ENCODE results near the gene KREMEN2. TPM values are rescaled to one million over a fixed set of nuclear protein-coding genes. Genes with fewer than 3 reads are reported as not detected.

The KREMEN2 gene
- total RNA-seq, 1 donor from 2014 or later: not detected

DNA sequence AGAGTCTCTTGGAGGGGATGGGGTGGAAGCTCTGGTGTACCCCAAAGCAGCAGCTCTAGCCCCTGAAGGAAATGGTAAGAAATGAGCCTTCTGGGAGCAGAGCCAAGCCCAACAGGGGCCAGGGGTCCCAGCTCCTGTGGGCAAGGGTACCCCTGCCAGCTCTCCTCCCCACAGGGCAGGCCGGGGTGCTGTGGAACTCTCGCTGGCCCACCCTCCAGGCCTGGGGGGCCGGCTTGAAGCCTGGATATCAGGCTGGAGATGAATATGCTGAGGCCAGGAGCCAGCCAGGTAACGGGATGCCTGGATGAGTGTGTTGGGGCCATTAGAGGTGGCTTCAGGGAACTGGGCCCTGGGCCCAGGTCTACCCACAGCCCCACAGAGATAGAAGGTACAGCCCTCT lies 36.5 kb downstream of the KREMEN2 start:
- intact Hi-C loops (cut with micrococcal nuclease): no loop called here

DNA sequence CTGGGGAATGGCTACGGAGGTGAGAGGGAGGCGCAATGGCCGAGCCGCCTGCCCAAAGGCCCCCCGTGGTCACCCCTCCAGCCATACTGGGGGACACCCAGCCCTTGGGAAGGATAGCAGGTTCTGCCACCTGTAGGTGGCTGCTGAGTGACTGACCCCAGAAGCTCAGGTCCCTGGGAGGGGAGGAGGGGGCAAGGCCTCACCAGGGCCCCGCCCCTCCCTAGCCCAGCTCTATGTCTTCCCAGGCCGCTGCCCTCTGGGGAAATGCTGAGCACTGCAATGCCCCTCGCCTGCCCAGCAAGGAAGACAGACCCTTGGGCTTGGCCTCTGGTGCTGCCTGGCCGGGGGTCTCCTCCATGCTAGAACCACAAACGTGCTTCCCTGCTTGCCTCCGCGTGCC lies 37.2 kb downstream of the KREMEN2 start:
- intact Hi-C loops (cut with micrococcal nuclease): no loop called here

DNA sequence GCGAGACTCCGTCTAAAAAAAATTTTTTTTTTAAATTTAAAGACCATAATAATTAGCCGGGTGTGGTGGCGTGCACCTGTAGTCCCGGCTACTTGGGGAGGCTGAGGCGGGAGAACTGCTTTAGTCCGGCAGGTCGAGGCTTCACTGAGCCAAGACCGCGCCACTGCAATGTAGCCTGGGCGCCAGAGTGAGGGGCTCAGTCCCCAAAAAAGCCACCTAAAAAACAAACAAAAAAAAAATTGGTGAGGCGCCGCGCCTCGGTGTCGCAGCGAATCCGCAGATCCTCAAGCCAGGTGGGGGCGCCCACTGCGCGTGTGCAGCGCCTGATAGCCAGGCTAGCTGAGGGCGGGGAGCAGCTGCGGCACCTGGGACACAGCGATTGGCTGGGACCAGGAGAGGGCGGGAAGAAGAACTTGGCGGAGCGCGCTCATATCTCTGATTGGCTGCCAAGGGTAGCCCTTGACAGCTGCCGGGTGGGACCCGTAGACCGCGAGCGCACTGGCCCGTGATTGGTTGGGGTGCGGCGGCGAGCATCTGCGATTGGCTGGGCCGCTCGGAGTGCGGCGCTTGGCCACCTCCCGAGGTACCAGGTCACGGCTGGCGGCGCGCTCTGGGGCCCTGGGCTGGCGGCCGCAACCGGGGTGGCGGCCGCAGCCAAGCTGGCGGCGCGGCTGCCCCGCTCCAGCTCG lies 39.7 kb downstream of the KREMEN2 start:
- intact Hi-C loops (cut with micrococcal nuclease): loop anchor here (1.0 to 2.0 kb wide), 10 partner anchors 17 to 500 kb away; partner anchors contain the start of genes THOC6 and TNFRSF12A

DNA sequence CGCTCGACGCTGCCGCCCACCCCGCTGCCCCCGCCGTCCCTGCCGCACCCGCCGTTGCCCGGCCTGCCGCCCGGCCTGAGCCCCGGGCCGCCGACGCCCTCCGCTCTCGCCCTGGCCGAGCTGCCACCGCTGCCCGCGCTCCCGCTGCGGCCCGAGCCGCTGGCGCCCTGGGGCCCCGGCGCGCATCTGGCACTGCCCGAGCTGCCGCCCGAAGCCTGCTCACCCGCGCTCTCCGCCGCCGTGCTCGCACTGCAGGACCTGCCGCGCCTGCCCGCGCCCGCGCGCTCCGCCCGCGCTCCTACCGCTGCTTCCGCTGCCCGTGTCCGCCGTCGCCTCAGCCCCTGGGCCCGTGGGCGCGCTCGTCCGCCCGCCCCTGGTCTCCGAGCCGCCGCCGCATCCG lies 40.2 kb downstream of the KREMEN2 start:
- intact Hi-C loops (cut with micrococcal nuclease): loop anchor here (1.0 kb wide), 4 partner anchors 34 to 499 kb away; no protein-coding TSS in a partner anchor

DNA sequence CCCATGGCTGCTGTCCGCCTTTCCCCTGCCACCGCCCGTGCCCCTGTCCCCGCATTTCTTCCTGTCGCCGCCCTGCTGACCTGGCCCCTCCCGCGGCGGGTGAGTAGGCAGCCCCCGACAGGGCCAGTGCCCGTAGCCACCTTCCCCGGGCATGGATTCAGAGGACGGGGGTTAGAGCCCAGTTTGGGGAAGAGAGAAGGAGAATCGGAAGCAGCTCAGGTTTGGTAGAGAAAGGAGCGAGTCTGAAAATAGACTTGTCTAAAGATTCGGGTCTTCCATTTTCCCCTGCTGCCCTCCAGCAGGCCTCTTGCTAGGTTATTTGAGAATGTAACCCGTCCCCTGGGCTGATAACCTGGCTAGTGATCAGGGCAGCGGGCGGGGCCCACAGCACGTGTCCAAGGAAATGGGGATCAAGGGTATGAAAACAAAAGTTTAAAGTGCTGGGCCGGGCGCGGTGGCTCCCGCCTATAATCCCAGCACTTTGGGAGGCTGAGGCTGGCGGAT lies 40.8 kb downstream of the KREMEN2 start:
- intact Hi-C loops (cut with micrococcal nuclease): loop anchor here (1.0 kb wide), 4 partner anchors 35 to 498 kb away; no protein-coding TSS in a partner anchor

DNA sequence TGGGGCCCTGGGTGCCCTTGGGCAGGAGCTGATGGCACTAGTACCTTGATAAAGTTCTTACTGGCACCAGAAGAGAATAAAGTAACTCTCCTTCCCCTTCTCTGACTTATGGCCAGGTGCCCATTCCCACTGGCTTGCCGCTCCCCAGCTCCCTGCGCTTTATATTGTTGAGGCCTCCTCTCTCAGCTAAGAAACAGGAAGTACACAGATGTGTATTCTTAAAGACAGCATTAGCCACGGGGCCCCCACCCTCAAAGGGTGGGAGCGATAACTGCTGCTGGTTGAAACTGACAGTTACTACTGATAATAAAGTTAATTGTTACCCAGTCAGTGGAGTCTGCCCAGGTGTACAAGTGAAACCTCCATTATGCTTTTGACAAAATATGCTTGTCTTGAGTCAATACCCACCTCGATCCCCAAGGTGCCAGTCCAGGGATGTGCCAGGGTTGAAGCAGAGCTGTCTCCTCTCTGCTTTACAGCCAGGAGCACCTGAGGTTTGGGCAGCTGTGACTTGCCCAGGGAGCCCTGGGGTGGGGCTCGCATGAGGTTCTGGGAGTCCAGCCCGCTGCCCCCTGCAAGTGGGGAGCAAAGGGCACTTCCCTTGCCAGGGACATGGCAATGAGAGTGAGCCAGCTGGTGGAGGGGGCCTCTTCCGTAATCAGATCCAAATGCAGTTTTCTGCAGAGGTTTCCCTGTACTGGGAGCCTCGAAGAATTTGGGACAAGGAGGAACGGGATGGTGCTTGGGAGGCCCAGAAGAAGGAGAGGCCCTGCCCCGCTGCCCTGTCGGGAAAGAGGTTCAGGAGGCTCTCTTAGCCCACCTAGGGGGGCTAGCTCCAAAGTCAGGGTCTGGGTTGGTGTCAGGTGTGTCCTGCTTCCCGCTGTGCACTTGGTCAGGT lies 43.2 kb downstream of the KREMEN2 start:
- intact Hi-C loops (cut with micrococcal nuclease): no loop called here

DNA sequence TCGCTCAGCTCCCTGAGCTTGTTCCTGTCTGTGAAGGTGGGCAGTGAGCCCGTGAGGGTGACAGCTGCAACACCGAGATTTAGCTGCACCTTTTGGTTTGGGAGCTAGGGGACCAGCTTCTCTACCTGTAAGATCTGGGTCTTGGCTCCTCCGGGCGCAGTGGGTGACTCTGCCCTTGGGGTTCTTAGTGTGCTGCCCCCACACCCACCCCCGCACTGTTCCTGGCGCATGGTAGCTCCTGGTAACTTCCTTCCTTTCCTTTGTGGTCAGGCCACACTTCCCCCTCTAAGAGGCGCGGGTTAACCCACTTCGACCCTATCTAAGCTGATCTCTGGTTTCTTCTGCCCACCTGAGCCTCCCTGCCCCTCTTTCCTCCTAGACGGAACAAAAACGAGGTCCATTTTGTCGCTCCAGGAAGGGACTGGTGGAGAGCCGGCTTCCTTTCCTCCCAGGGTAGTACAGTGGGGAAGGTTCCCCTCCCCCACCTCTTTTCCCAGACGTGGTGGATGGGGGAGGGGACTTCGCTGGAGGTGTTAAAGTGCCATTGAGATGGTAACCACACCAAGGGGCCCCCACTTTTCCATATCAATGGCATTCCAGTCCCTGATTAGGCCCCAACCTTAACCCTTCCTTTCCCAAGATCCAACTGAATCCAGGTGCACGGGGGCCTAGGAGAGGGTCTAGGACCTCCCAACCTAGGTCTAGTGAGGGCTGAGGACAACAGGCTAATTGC lies 44.0 kb downstream of the KREMEN2 start:
- intact Hi-C loops (cut with micrococcal nuclease): no loop called here

DNA sequence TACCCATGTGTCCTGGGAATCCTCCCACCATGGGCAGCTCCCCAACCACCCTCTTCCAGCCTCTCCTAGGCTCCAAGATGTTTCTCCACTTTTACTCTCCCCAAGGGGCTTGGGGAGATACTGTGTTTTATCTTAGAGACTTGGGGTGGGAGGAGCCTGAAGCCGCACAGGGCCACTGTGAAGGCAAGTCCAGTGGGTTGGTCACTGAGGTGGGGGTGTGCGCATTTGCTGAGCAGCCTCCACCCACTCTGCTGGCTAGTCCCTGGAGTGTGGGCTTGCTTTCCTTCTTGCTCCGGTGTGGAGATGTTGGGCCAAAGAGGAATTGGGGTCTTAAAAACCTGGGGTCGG lies 44.6 kb downstream of the KREMEN2 start:
- intact Hi-C loops (cut with micrococcal nuclease): no loop called here

DNA sequence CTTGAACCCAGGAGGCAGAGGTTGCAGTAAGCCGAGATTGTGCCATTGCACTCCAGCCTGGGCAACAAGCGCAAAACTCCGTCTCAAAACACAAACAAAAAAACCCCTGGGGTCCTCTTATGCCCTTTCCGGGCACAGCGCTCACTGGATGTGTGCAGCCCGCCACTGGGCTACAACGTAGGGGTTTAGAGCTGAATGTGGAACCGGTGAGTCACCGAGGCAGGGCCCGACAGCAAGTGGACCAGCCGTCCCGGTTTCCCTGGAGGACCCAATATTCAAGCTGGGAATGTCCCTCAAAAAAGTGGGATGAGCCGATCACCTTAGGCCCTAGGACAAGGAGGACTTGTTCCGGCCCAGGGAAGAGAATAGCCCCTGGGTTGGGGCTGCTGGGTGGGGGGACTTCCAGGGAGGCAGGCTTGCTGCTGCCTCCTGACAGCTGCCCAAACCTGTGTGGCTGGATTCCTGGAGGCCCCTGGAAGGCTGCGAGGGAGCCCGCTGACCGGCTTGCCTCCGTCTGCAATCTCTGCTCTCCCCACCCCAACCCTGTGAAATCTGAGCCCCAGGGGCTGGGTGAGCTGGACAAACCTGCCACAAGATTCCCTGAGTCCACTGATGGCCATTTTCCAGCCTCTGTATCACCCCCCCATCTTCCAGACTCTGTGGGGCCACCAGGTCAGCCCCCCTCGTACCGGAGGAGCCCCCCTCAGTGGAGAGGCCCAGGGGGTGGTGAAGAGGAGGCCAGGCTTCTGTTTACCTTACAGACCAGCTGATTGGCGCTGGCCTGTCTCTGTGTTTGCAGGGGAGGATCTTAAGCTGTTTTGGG lies 45.7 kb downstream of the KREMEN2 start:
- intact Hi-C loops (cut with micrococcal nuclease): no loop called here

DNA sequence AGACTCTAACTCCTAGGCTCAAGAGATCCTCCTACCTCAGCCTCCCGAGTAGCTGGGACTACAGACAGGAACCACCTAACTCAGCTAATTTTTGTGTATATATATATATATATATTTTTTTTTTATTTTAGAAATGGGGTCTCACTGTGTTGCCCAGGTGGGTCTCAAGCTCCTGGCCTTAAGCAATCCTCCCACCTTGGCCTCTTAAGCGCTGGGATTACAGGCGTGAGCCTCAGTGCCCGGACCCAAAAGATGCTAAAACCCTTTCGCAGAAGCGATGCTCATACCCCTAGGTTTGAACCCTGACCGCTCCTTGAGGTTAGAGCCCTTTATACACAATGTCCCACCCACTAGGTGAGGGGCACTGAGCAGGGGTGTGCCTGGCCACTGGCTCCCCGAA lies 46.4 kb downstream of the KREMEN2 start:
- intact Hi-C loops (cut with micrococcal nuclease): no loop called here

DNA sequence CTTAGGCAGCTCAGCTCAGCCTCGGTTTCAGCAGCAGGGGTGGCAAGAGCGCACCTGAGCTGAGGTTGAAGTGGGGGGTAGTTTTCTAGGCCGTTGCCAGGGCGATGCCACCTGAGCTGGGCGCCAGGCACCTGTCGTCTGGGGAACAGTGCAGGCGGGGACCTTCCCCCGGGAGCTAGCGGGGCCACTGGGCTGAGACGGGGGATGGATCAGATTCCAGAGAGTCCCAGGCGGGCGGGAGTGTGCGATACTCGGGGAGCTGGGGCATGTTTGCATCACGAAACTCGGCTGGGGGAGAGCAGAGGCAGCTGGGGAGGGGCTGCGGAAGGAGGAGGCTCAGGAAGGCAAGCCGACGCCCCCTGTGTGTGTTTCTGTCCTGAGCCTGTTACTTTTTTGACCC lies 48.2 kb downstream of the KREMEN2 start:
- intact Hi-C loops (cut with micrococcal nuclease): no loop called here

DNA sequence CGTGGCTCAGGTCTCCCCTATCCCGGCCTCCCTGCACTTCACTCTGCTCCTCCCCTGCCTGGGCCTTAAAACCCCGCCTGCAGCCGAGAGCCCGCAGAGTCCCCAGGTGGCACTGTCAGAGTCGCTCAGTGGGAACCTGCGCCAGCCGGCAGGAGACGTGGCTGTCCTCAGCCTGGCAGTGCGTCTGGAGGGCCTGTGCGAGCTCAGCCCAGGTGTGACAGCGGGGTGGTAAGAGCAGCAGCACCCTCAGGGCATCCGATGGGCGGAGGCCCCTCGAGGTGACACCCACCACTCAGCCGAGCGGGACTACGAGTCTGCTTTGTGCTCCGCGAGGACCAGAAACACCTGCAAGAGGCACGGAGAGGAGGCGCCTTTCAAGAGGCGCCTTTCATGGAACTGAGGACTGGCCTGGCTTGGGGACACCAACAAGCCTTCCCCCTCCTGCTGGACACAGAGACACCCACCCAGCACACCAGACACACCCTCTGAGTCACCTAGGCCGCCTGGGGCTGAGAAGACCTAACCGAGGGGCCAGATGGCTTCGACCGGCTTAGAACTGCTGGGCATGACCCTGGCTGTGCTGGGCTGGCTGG lies 48.8 kb downstream of the KREMEN2 start, which contains the start of gene CLDN9:
Gene CLDN9 (plus strand): TSS at position 96 of the 593 bp plus-strand sequence. CDS start 440 bp downstream, at position 536.
- intact Hi-C loops (cut with micrococcal nuclease): no loop called here

DNA sequence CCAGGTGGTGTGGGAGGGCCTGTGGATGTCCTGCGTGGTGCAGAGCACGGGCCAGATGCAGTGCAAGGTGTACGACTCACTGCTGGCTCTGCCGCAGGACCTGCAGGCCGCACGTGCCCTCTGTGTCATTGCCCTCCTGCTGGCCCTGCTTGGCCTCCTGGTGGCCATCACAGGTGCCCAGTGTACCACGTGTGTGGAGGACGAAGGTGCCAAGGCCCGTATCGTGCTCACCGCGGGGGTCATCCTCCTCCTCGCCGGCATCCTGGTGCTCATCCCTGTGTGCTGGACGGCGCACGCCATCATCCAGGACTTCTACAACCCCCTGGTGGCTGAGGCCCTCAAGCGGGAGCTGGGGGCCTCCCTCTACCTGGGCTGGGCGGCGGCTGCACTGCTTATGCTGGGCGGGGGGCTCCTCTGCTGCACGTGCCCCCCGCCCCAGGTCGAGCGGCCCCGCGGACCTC lies 49.4 kb downstream of the KREMEN2 start:
- intact Hi-C loops (cut with micrococcal nuclease): no loop called here

DNA sequence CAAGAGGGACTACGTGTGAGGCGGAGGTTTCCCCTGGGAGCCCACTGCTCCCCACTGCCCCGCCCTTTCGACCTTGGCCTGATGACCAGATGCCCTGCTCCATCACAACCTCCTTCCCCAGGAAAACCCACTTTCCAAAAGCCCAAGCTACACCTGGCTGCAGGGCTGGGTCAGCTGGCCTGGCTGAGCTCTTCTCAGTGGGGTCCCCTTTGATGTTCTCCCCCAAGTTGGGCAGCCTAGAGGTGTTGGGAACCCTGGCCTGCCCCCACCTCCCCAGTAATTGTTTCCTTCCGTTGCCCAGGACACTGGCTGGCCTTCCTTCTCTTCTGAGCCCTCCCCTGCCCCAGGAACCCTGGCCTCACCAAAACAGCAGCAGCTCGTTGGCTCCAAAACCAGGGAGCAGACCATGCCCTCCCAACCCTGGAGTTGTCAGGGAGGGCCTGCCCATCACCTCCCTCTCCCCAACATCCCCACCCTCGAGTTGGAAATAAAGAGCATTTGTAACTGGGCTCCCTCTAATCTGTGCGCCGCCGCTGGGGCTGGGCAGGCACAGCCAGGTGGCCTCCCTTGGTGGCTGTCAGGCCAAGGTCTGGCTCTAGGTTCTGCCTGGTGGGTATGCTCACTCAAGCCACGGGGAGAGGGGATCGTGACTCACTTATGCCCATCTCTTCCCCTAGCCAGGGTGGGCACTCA lies 50.1 kb downstream of the KREMEN2 start:
- intact Hi-C loops (cut with micrococcal nuclease): no loop called here

DNA sequence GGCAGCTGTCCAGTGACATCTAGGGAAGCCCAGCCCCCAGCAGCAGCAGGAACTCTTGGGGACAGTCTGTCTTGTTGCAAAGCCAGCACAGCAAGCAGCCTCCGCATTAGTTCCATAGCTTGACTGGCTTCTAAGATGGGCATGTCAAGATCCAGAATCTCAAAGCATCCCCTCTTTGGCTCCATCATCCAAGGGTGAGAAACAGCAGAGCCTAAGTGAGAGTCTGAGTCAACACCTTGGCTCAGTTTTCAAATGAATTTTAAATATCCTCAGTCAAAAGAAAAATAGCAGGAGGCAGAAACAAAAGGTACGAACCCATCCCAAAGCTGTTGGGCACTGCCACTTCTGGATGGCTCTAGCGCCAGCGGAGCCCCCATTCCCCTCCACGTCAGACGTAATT lies 50.9 kb downstream of the KREMEN2 start:
- intact Hi-C loops (cut with micrococcal nuclease): no loop called here

DNA sequence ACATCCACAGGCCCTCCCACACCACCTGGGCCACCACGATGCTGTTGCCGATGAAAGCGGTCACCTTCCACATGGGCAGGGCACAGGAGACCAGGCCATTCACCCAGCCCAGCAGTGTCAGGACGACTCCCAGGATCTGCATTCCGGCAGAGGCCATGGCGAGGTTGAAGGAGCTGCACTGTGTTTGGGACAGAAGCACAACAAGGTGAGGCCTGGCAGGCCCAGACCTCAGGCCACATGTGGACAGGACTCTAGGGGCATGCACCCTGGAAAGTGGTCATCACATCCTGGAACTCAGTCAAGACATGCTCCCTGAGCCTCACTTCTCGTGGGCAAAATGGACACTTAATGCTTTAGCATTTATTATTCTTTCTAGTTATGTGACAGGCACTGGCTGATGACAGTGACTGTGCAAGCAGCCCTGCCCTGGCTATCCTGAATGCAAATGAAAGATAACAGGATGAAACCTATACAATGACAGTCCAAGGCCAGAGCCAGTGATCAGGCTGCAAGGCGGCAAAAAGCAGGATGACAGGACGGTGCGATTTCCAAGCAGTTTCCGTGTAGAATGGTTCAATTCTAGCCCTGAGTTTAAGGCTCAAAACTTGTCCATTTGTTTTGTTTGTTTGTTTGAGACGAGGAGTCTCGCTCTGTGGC lies 51.9 kb downstream of the KREMEN2 start:
- intact Hi-C loops (cut with micrococcal nuclease): no loop called here

DNA sequence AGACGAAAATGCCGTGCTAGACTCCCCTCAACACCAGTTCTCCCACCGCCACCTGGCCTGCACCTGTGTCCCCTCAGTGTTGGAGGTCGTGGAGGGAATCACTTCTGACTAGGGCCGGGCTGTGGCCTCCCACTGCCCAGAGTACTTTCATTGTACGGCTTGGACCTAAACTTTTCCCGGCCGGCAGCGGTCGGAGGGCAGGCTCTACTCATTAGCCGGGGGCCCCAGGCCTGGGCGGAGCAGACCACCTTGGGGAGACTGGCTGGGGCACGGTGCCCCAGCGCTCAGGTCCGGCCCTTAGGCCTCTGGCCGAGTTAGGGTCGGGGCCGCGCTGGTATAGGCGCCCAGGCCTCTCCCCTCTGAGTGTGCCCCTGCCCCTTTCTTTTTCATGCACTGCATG lies 53.3 kb downstream of the KREMEN2 start:
- intact Hi-C loops (cut with micrococcal nuclease): no loop called here

Data from T-helper 1 cell treated with Interleukin-12 subunit alpha and Interleukin-12 subunit beta and Interleukin-4 antibody, amounts not matched to agents 30 ng/mL and 1 ng/mL, for 36 hours (primary cell).